ENCODE data around the gene NAP1L4.
"Not testable (repeated sequence)": the region's sequence is repeated elsewhere in the genome, so short reads cannot be mapped to it uniquely, and the experiment has no call there.

The NAP1L4 gene

GRCh38 chr11:2955906-2956476 is 36.1 kb downstream of the NAP1L4 start:
- DNase-seq: no peak

GRCh38 chr11:2954263-2954662 is 37.9 kb downstream of the NAP1L4 start:
- no peak for DNase-seq

DNA sequence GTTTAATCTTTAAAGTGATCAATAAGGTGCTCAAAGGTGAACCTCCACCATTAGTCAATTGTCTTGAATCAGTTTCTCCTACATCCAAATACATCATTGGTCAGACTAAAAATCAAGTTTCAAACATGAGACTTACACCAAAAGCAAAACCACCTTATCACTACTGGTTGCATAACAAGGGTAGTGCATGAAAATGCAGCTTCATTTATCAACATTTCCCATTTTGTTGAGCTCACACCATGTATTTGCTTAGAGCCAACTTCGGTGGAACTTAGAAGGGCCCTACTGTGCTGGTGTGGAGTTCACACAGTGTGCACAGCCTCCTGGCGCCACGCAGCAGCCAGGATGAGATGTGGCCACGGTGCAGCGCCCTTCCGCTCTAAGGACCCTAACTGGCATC is 39.8 kb downstream of the NAP1L4 start:
- no peak for DNase-seq

DNA sequence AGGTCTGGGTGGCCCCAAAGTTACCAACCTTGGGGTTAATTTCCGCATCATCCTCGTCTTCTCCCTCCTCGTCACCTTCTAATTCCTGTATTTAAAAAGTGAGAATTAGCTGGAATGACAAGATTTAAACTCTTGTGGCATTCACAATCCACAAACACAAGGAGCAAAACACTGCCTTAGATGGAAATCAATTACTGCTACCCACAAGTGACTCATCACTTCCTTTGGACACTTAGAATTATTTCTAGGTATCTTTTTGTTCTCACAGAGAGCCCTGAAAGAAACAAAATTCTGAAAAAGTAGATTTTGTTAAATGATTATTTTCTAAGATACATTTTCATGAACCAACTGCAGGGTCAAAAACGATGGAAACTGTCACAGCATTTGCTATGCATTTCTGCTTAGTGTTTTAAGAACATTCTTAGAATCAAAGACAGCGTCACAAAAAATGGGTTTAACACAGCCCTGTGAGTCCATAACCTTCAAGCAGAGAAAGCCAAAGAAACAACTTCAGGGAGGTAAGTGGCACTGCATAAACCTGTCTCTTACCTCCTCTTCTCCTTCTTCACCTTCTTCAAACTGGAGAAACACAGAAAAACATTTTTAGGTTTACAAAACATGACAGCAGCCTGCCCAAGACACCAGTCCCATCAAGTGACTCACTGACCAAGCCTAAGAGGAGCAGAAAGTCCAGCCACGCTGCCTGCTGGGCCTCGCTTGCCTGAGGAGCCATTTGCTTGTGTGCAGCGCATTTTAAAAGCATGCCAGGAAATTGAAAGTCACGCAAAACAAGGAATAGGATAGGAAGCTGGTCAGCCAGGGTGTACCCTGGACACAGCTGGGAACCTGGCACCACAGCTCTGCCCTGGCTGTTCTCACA is 40.7 kb downstream of the NAP1L4 start:
- no peak for DNase-seq

GRCh38 chr11:2950825-2951224 is 41.3 kb downstream of the NAP1L4 start:
- no peak for DNase-seq

GRCh38 chr11:2949920-2950319 is 42.2 kb downstream of the NAP1L4 start:
- DNase-seq: no peak

DNA sequence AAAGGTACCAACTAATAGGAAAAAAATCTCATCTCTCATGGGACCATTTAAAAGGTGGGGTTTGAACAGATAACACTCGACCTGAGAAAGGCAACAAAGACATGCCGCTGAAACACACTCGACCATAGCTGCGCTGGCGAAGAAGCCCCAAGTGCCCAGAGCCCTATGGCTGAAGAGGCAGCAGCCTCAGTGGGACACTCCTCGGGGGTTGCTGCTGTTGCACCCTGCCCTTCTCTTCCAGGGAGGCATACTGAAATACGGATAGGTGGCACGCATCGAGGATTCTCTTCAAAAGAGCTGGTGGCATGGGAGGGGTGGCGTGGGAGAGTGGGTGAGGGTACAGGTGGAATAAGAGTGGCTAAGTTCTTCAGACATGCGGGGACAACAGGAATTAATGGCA is 44.4 kb downstream of the NAP1L4 start:
- DNase-seq: no peak

DNA sequence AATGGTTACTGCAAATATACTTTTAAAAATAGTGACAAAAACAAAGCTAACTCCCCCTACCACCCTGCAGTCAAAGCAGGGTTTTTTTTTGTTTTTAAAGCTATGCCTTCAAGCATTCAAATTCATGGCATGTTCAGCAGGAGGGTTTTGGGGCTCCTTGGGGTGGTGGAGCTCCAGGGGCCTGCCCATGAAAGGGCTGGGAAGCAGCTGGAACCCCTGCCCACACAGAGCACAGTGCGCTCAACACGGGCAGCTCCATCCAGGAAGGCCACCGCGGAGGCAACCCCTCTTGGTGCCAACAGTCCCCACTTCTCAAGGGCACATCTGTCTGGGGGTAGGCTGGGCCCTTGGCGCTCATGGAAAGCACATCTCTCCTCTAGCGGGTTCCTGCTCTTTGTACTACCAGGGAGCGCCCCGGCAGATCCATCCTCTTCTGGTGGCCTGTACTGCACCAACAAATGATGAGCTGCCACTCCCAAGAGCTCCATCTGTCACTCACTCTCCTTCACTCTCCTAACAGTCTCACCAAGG is 46.3 kb downstream of the NAP1L4 start:
- DNase-seq: no peak

GRCh38 chr11:2945031-2945756 is 46.9 kb downstream of the NAP1L4 start:
- DNase-seq: no peak

GRCh38 chr11:2944530-2944929 is 47.6 kb downstream of the NAP1L4 start:
- DNase-seq: no peak

GRCh38 chr11:2943711-2944118 is 48.4 kb downstream of the NAP1L4 start:
- DNase-seq: no peak

GRCh38 chr11:2942872-2943710 is 49.0 kb downstream of the NAP1L4 start:
- DNase-seq: no peak

DNA sequence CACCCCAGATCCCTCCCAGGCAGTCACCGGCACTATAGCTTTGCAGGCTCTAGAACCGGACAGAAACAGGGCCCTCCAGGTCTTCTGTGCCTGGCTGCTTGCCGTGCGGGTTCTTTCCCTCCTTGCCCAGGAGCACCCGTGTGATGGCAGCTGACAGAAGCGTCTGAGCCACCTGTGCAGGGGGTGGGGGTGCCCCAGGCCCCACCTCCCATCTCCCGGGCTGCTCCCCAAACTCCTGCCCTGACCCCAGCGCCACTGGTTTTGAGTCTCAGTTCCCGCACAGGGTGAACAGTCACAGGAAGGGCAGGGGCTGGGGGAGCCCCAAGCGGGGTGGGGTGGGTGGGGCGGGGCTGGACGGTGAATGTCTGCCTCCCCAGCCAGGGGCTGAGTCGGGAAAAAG is 49.7 kb downstream of the NAP1L4 start:
- no peak for DNase-seq

DNA sequence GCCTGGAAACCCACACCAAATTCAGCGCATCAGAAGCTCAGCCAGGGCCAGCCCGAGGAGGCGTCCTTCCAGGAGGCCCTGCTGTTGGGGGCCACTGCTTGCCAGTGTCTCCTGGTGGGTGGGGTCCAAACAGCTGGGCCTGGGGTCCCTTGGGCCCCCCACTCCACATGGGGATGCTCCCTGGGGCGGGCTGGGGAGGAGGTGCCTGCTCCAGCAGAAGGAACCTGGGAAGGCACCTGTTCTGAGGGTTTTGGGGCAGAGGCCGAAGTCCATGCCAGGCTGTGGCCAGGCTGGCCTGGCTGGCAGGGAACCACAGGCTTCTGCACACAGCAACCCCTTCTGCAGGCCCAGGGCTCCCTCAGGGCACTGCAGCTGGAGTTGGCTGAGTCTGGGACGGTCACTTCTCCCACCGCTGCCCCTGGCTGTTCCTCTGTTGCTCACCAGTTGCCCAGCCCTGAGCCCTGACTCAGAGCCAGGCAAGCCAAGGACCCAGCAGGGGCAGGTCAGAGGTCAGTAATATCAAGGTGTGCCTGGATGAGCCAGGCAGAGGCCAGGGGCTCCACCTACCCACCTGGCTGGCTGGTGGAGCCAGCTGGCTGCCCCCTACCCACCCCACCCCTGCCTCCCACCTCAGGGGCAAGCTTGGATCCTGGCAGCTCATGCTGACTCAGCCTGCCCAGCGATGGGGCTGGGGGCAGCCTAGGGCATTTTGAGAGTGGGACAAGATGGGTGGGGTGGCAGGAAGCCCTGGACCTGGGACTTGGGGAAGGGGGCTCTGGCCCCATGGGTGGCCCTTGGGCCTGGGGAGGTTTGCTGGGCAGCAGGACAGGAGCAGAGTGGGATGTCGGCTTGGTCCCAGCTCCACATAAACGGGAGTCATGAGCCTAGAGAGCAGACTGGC is 51.0 kb downstream of the NAP1L4 start:
- no peak for DNase-seq

- DNase-seq: no peak
These were observed 51.8 kb downstream of the NAP1L4 start for GRCh38 chr11:2940147-2940920.

DNA sequence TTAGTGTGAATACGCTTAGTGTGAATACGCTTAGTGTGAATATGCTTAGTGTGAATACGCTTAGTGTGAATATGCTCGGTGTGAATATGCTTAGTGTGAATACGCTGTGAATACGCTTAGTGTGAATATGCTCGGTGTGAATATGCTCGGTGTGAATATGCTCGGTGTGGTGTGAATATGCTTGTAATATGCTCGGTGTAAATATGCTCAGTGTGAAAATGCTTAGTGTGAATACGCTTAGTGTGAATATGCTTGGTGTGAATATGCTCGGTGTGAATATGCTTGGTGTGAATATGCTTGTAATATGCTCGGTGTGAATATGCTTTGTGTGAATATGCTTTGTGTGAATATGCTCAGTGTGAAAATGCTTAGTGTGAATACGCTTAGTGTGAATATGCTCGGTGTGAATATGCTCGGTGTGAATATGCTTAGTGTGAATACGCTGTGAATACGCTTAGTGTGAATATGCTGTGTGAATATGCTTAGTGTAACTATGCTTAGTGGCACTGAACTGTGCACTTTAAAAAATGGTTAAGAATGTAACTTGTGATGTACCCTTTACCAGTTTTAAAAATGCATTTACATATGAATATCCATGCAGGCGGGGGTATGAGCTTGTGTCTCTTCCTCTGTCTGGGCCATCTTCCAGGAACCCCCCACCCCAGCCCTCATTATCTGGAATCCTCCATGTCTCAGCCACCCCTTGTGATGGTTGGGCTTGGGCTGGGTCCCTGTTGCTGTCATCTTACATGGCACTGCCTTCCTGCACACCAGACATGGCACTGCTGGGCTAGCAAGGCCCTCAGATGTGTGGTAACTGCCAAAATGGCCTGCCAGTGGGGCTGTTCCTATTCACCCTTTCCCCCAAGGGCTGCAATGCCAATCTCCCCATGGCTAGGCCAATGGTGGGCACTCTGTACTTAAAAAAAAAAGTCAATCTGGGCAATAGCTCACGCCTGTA is 53.4 kb downstream of the NAP1L4 start:
- DNase-seq: not testable (repeated sequence)

- not testable (repeated sequence) for DNase-seq
These were observed 54.3 kb downstream of the NAP1L4 start for GRCh38 chr11:2937641-2938457.

GRCh38 chr11:2934611-2935239 is 57.4 kb downstream of the NAP1L4 start:
- no peak for DNase-seq
